GM23248 (cell line): Measurements from ENCODE around the gene TAF1D.

Experiments used
- EZH2 ChIP-seq: fragments of 200-600 bp; sonication (generic); IDR thresholded peaks from 2 replicates; pipeline ENCODE4 v1.6.1; 2018; ENCODE audit warnings: antibody characterized with exemption, mild to moderate bottlenecking; ENCODE audit not compliant: insufficient read depth, poor library complexity, severe bottlenecking
- EZH2phosphoT487 ChIP-seq: fragments of 200-600 bp; sonication (generic); IDR thresholded peaks from 2 replicates; pipeline ENCODE4 v1.6.1; 2018; ENCODE audit warnings: antibody characterized with exemption, moderate library complexity, mild to moderate bottlenecking, low read depth; ENCODE audit not compliant: insufficient read depth

DNA sequence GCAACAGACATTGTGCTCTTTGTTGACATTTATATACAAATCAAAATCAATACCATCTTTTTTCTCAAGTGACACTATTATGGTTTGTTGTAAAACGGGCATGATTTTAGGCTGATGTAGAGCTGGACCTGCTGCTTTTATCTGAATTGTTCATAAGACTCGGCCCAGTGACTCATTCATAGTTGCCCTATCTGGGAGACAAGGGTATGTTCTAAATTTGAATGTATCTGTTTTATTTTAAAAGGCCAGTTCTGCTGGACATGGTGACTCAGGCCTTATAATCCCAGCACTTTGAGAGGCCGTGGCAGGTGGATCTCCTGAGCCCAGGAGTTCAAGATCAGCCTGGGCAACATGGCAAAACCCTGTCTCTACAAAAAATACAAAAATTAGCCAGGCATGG lies 40.5 kb downstream of the TAF1D start:
- TF ChIP-seq EZH2 = no peak
- no peak for TF ChIP-seq EZH2phosphoT487
